Endothelial cell of umbilical vein (primary cell): ENCODE results near the gene KIAA0825.

ENCODE experiments used
- POLR2A ChIP-seq: IDR thresholded peaks from 2 replicates; pipeline ENCODE4 v1.6.1; 2012; ENCODE audit warnings: low read depth, mild to moderate bottlenecking, control low read depth, low read length
- TF ChIP-seq, protein P1 (sequence below): IDR thresholded peaks from 2 replicates; pipeline ENCODE4 v1.6.1; 2011; ENCODE audit not compliant: insufficient read depth, insufficient read length
- TF ChIP-seq, protein P2 (sequence below), 2 donors: IDR thresholded peaks; 1 replicate in 1 of 2; 2 replicates in 1 of 2; pipeline ENCODE4 v1.5.1; 2011; ENCODE audit warnings: low read length in 2 of 2, mild to moderate bottlenecking in 2 of 2, moderate library complexity in 2 of 2, control low read depth in 1 of 2, inconsistent platforms in 1 of 2, low read depth in 1 of 2; ENCODE audit not compliant: insufficient read depth in 1 of 2; ENCODE audit errors: extremely low read depth in 1 of 2

DNA sequence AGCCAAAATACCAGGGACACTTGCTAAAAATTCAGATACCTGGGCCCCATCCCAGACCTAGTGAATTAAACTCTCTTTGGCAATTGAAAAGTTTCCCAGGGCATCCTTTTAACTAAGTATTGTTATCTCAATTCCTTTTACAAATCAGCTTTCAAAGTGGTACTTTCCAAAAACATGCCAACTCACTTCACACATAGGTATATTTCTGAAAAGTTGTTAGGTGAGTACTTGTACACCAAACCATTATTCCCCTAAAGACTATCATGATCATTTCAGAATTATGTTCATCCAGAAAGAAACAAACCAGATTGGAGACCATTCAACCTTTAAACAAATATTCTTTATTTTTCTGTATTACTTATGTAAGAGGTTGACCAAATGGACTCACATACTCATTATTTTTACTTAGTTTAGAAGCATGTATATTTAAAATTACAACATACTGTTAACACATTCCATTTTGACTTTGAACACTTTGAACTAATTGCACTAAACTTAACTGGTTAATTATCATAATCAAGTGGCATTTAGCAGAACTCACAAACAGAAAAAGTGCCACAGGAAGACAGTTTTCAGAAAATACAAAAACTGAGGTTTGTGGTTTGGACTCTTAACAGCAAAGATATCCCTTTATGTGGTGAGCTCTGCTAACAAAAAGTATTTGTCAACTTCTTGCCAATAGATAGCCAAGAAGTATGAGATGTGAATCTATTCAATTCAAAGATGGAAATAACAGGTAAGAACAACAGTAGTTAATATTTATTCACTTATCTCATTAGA, 40.7 kb downstream of the KIAA0825 start:
- TF ChIP-seq, protein P1, sequence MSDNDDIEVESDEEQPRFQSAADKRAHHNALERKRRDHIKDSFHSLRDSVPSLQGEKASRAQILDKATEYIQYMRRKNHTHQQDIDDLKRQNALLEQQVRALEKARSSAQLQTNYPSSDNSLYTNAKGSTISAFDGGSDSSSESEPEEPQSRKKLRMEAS = no peak
- TF ChIP-seq, protein P2, sequence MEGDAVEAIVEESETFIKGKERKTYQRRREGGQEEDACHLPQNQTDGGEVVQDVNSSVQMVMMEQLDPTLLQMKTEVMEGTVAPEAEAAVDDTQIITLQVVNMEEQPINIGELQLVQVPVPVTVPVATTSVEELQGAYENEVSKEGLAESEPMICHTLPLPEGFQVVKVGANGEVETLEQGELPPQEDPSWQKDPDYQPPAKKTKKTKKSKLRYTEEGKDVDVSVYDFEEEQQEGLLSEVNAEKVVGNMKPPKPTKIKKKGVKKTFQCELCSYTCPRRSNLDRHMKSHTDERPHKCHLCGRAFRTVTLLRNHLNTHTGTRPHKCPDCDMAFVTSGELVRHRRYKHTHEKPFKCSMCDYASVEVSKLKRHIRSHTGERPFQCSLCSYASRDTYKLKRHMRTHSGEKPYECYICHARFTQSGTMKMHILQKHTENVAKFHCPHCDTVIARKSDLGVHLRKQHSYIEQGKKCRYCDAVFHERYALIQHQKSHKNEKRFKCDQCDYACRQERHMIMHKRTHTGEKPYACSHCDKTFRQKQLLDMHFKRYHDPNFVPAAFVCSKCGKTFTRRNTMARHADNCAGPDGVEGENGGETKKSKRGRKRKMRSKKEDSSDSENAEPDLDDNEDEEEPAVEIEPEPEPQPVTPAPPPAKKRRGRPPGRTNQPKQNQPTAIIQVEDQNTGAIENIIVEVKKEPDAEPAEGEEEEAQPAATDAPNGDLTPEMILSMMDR (IDR thresholded peaks at IDR 0.05; ENCODE audit: extremely low read depth in 1 of 2, insufficient read depth in 1 of 2, low read depth in 1 of 2, low read length in 2 of 2) = no peak
- no peak for TF ChIP-seq POLR2A
